ENCODE results near the gene ASCL4. TPM values are rescaled to one million over a fixed set of nuclear protein-coding genes. Genes with fewer than 3 reads are reported as not detected.
A peak's percentile ranks its signal among the peaks of the same experiment; 100 is the strongest.

Gene ASCL4
- polyA plus RNA-seq, 3 donors = not detected

DNA sequence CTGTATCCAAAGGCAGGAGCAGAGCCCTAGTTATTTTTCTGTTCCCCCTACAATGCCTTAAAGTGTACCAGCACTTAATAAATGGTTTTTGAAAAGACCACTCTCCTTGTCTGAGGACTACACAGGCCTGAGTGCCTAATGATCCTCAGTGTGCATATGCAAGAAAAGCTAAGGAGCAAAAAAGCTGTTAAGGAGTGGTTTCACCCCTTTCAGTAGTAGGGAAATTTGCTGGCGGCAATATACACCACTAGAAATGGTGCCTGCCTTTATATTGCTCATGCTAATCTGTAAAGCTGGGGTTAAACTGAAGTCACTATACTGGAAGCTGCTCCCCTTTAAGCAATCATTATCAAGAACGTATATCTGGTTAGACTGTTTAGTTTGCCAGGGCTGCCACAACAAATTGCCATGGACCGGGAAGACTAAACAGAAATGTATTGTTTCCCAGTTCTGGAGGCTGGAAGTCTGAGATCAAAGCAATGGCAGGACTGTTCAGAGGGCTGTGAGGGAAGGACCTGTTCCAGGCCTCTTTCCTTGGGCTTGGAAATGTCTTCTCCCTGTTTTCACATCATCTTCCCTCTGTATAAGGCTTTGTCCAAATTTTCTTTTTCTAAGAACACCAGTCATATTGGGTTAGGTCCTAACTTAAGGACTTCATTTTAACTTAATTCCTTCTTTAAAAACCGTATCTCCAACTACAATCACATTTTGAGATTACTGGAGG is 43.7 kb upstream of the ASCL4 start:
- H3K4me2 ChIP-seq (replicated peaks; ENCODE audit: extremely low read depth, low read length, poor library complexity, severe bottlenecking) = no peak overlapping the region
- Mint-ChIP-seq H3K27me3 (ENCODE audit: low read depth in 3 of 3) (peaks cover 0 to 4% (median 0%) of the 10 kb centered on the region in 3 donors), H3K4me3 (no peak overlapping the region), H3K27ac (peak overlapping the region in 1 of 7 donors; percentile 72), H3K4me1 (no peaks in the 10 kb centered on the region), H3K36me3 (peaks cover 28% of the 10 kb centered on the region in 2 donors), H3K9me3 (peaks cover 0 to 5% (median 2%) of the 10 kb centered on the region in 7 donors)
- no peaks in the 10 kb centered on the region for H3K27me3 ChIP-seq (ENCODE audit: control insufficient read depth in 2 of 2, insufficient read depth in 2 of 2, low read length in 2 of 2)
- no peaks in the 10 kb centered on the region for H3K79me2 ChIP-seq (ENCODE audit: insufficient read depth, low read length)
- TF ChIP-seq, protein P1, sequence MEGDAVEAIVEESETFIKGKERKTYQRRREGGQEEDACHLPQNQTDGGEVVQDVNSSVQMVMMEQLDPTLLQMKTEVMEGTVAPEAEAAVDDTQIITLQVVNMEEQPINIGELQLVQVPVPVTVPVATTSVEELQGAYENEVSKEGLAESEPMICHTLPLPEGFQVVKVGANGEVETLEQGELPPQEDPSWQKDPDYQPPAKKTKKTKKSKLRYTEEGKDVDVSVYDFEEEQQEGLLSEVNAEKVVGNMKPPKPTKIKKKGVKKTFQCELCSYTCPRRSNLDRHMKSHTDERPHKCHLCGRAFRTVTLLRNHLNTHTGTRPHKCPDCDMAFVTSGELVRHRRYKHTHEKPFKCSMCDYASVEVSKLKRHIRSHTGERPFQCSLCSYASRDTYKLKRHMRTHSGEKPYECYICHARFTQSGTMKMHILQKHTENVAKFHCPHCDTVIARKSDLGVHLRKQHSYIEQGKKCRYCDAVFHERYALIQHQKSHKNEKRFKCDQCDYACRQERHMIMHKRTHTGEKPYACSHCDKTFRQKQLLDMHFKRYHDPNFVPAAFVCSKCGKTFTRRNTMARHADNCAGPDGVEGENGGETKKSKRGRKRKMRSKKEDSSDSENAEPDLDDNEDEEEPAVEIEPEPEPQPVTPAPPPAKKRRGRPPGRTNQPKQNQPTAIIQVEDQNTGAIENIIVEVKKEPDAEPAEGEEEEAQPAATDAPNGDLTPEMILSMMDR (IDR thresholded peaks at IDR 0.05) = no peak
- no peak overlapping the region for H2AFZ ChIP-seq (ENCODE audit: insufficient read depth, low read depth, low read length, poor library complexity, severe bottlenecking)
- no peak overlapping the region for H3K9ac ChIP-seq (ENCODE audit: insufficient read depth, low read length, poor library complexity, severe bottlenecking)
- no peak overlapping the region for H3K4me3 ChIP-seq (replicated peaks in 1 of 3; ENCODE audit: low read depth in 2 of 3, low read length in 3 of 3)
- WGBS (ENCODE audit: insufficient coverage) = 100% methylated on average over 2 of the region's 4 CpGs
- intact Hi-C loops (cut with micrococcal nuclease) = no loop called here
- no peaks in the 10 kb centered on the region for H4K20me1 ChIP-seq (ENCODE audit: insufficient read depth, low read length)
- H3K4me1 ChIP-seq (ENCODE audit: control insufficient read depth in 1 of 2, insufficient read depth in 2 of 2, low read length in 2 of 2) = no peaks in the 10 kb centered on the region
- peaks cover 28 to 37% of the 10 kb centered on the region in 2 donors for H3K36me3 ChIP-seq (replicated peaks in 1 of 2; ENCODE audit: control insufficient read depth in 1 of 2, insufficient read depth in 2 of 2, low read length in 2 of 2)
- no peak for DNase-seq
- H3K27ac ChIP-seq (ENCODE audit: low read depth in 1 of 2, low read length in 2 of 2) = no peak overlapping the region
- no peaks in the 10 kb centered on the region for H3K9me3 ChIP-seq (replicated peaks in 1 of 2; ENCODE audit: control insufficient read depth in 1 of 2, insufficient read depth in 1 of 2, low read length in 2 of 2)

DNA sequence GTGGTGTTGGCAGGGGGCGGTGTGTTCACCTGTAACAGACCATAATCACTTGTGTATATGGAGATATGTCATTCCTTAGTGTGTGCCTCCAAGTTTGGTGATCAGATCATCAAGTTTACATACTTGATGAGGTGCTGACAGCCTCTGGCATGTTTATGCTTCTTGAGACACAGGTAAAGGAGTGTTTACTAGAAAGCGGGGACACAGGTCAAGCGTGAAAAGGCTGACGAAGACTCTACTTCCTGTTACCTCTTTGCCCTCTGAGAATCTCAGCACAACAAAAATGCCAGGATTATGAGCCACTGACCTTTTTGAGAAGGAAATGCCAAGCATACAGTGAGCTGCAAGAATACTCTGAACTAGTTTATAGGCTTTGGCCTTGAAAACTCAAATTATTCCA is 43.1 kb upstream of the ASCL4 start:
- peaks cover 0 to 3% (median 0%) of the 10 kb centered on the region in 3 donors for H3K27me3 Mint-ChIP-seq (ENCODE audit: low read depth in 3 of 3)

More for the DNA sequence above, 43.1 kb upstream of the ASCL4 start:
- H3K9me3 ChIP-seq (replicated peaks in 1 of 2; ENCODE audit: control insufficient read depth in 1 of 2, insufficient read depth in 1 of 2, low read length in 2 of 2) = no peaks in the 10 kb centered on the region
- Mint-ChIP-seq H3K9me3 (peaks cover 0 to 4% (median 2%) of the 10 kb centered on the region in 7 donors), H3K4me3 (no peak overlapping the region), H3K4me1 (no peaks in the 10 kb centered on the region), H3K36me3 (peaks cover 33 to 34% of the 10 kb centered on the region in 2 donors), H3K27ac (no peak overlapping the region)
- H3K27me3 ChIP-seq (ENCODE audit: control insufficient read depth in 2 of 2, insufficient read depth in 2 of 2, low read length in 2 of 2) = no peaks in the 10 kb centered on the region
- H2AFZ ChIP-seq (ENCODE audit: insufficient read depth, low read depth, low read length, poor library complexity, severe bottlenecking) = no peak overlapping the region
- intact Hi-C loops (cut with micrococcal nuclease) = no loop called here
- H3K79me2 ChIP-seq (ENCODE audit: insufficient read depth, low read length) = no peaks in the 10 kb centered on the region
- H3K9ac ChIP-seq (ENCODE audit: insufficient read depth, low read length, poor library complexity, severe bottlenecking) = no peak overlapping the region
- no peak for DNase-seq
- no peak overlapping the region for H3K4me2 ChIP-seq (replicated peaks; ENCODE audit: extremely low read depth, low read length, poor library complexity, severe bottlenecking)
- H4K20me1 ChIP-seq (ENCODE audit: insufficient read depth, low read length) = no peaks in the 10 kb centered on the region
- no peaks in the 10 kb centered on the region for H3K4me1 ChIP-seq (ENCODE audit: control insufficient read depth in 1 of 2, insufficient read depth in 2 of 2, low read length in 2 of 2)
- H3K36me3 ChIP-seq (replicated peaks in 1 of 2; ENCODE audit: control insufficient read depth in 1 of 2, insufficient read depth in 2 of 2, low read length in 2 of 2) = peaks cover 34 to 43% of the 10 kb centered on the region in 2 donors
- no peak overlapping the region for H3K27ac ChIP-seq (ENCODE audit: low read depth in 1 of 2, low read length in 2 of 2)
- TF ChIP-seq, protein P1 (IDR thresholded peaks at IDR 0.05) = no peak
- H3K4me3 ChIP-seq (replicated peaks in 1 of 3; ENCODE audit: low read depth in 2 of 3, low read length in 3 of 3) = no peak overlapping the region
- WGBS (ENCODE audit: insufficient coverage) = 90% methylated on average over 2 of the region's 4 CpGs
